HepG2 (cell line): Measurements from ENCODE around the gene PURB. TPM values are rescaled to one million over a fixed set of nuclear protein-coding genes. Genes with fewer than 3 reads are reported as not detected.

Experiments used
- AGO2 ChIP-seq: fragments of 200-400 bp; formaldehyde crosslinking; optimal IDR thresholded peaks from 2 replicates; pipeline ENCODE3; 2017; ENCODE audit warnings: mild to moderate bottlenecking, low read depth, low read length, moderate library complexity
- DR1 ChIP-seq: sonication (generic); formaldehyde crosslinking; IDR thresholded peaks from 2 replicates; pipeline ENCODE4 v1.8.0; 2021; ENCODE audit warnings: mild to moderate bottlenecking, missing genetic modification reagents, inconsistent platforms
- EED ChIP-seq: sonication (generic); formaldehyde crosslinking; IDR thresholded peaks from 2 replicates; pipeline ENCODE4 v1.5.0; 2020; ENCODE audit warnings: mild to moderate bottlenecking, missing genetic modification reagents
- KMT2A ChIP-seq: sonication (generic); formaldehyde crosslinking; IDR thresholded peaks from 2 replicates; pipeline ENCODE4 v1.4.0; 2020; ENCODE audit warnings: missing genetic modification reagents
- RBM39 ChIP-seq: fragments of 200-400 bp; formaldehyde crosslinking; IDR thresholded peaks from one replicate; pipeline ENCODE4 v1.6.1; 2018; ENCODE audit warnings: antibody characterized with exemption, mild to moderate bottlenecking, low read depth, low read length; ENCODE audit not compliant: poor library complexity, severe bottlenecking
- ZBTB38 ChIP-seq: sonication (generic); formaldehyde crosslinking; IDR thresholded peaks from 2 replicates; pipeline ENCODE4 v1.5.1; 2020; ENCODE audit warnings: mild to moderate bottlenecking, missing genetic modification reagents
- ZBTB42 ChIP-seq: sonication (generic); formaldehyde crosslinking; IDR thresholded peaks from 2 replicates; pipeline ENCODE4 v1.5.0; 2020; ENCODE audit warnings: mild to moderate bottlenecking, missing genetic modification reagents
- ZFY ChIP-seq: sonication (generic); formaldehyde crosslinking; IDR thresholded peaks from 2 replicates; pipeline ENCODE4 v1.4.0; 2020; ENCODE audit warnings: missing genetic modification reagents
- ZNF709 ChIP-seq: sonication (generic); formaldehyde crosslinking; IDR thresholded peaks from 2 replicates; pipeline ENCODE4 v1.5.0; 2020; ENCODE audit warnings: mild to moderate bottlenecking, missing genetic modification reagents
- polyA plus RNA-seq, 8 experiments: library from polyadenylated mRNA; depleted of rRNA in 3 of 8; stranded (reverse) in 7 of 8; unstranded in 1 of 8; fragments of >200 nt; fragmentation: Illumina TruSeq in 4 of 8; extraction: Trizol in 4 of 8; gene quantifications; 2 replicates each; pipeline versions ENCODE4 v1.2.1 to v1.2.3, GENCODE V29; 2011 to 2016; ENCODE audit warnings: low read depth in 4 of 8, missing spikeins in 1 of 8, mixed read lengths in 1 of 8; ENCODE audit not compliant: insufficient read depth in 1 of 8
- total RNA-seq, 5 experiments: library from RNA; depleted of rRNA; stranded (reverse); fragments of >200 nt; fragmentation: Illumina TruSeq; extraction: Trizol; gene quantifications; 2 replicates each; pipeline ENCODE4 v1.2.3, GENCODE V29; 2016; ENCODE audit warnings: low read depth in 1 of 5
- TF ChIP-seq, protein P1 (sequence below): sonication (generic); formaldehyde crosslinking; conservative IDR thresholded peaks from 2 replicates; pipeline ENCODE4 v1.8.0; 2022; ENCODE audit warnings: mild to moderate bottlenecking, moderate library complexity, missing genetic modification reagents
- TF ChIP-seq, protein P2 (sequence below): sonication (generic); formaldehyde crosslinking; IDR thresholded peaks from 2 replicates; pipeline ENCODE4 v1.5.1; 2020; ENCODE audit warnings: mild to moderate bottlenecking, missing genetic modification reagents, moderate library complexity

PURB gene
- total and polyA plus RNA-seq, 2 of the 13 experiments (the other 11 are each of a cell fraction or from before 2014, with no cell fraction given): 2.3 to 4.3 TPM

DNA sequence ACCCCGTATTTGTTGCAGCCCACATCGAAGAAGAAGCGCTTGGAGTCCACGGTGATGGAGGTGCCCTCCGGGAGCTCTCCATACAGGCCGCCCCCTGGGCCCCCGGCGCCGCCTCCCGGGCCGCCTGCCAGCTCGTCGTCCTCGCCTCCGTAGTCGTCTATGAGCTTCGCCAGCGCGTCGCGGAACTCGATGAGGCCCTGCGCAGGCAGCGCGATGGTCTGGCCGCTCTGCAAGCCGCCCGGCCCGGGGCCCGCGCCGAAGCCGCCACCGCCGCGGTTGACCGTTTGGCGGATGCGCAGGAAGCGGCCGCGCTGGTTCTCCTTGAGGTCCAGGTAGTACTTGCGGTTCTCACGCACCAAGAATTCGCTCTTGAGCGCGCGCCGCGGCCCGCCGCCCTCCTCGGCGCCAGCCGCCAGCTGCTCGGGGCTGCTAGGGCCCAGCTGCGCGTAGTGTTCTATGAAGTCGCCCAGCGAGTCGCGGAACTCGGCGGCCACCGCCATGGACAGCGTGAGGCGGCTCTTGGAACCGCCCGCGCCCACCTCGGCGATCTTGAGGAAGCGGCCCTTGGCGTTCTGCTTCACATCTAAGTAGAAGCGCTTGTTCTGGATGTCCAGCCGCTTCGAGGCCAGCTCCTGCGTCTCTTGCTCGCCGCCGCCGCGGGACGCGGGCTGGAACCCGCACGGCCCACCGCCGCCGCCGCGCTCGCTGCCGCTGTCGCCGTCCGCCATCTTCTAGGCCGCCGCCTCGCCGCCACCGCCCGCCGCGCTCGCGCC is 523 bp downstream of the PURB start (continued):
- TF ChIP-seq DR1 (CRISPR knock-in tag) (no peak), ZNF709 (CRISPR knock-in tag) (peak; percentile 30; the same call in 1 of the 2 replicates), RBM39 (peak; percentile 7), ZFY (peak; percentile 42), EED (0 out of 2 replicates have a peak, but pooled peaks have one; percentile 6), AGO2 (peak; percentile 77), KMT2A (peak; percentile 24; the same call in 1 of the 2 replicates), ZBTB38 (CRISPR knock-in tag) (no peak), ZBTB42 (CRISPR knock-in tag) (no peak)
- TF ChIP-seq, protein P1, sequence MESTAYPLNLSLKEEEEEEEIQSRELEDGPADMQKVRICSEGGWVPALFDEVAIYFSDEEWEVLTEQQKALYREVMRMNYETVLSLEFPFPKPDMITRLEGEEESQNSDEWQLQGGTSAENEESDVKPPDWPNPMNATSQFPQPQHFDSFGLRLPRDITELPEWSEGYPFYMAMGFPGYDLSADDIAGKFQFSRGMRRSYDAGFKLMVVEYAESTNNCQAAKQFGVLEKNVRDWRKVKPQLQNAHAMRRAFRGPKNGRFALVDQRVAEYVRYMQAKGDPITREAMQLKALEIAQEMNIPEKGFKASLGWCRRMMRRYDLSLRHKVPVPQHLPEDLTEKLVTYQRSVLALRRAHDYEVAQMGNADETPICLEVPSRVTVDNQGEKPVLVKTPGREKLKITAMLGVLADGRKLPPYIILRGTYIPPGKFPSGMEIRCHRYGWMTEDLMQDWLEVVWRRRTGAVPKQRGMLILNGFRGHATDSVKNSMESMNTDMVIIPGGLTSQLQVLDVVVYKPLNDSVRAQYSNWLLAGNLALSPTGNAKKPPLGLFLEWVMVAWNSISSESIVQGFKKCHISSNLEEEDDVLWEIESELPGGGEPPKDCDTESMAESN (CRISPR knock-in tag): peak; percentile 29; the same call in 1 of the 2 replicates
- TF ChIP-seq, protein P2, sequence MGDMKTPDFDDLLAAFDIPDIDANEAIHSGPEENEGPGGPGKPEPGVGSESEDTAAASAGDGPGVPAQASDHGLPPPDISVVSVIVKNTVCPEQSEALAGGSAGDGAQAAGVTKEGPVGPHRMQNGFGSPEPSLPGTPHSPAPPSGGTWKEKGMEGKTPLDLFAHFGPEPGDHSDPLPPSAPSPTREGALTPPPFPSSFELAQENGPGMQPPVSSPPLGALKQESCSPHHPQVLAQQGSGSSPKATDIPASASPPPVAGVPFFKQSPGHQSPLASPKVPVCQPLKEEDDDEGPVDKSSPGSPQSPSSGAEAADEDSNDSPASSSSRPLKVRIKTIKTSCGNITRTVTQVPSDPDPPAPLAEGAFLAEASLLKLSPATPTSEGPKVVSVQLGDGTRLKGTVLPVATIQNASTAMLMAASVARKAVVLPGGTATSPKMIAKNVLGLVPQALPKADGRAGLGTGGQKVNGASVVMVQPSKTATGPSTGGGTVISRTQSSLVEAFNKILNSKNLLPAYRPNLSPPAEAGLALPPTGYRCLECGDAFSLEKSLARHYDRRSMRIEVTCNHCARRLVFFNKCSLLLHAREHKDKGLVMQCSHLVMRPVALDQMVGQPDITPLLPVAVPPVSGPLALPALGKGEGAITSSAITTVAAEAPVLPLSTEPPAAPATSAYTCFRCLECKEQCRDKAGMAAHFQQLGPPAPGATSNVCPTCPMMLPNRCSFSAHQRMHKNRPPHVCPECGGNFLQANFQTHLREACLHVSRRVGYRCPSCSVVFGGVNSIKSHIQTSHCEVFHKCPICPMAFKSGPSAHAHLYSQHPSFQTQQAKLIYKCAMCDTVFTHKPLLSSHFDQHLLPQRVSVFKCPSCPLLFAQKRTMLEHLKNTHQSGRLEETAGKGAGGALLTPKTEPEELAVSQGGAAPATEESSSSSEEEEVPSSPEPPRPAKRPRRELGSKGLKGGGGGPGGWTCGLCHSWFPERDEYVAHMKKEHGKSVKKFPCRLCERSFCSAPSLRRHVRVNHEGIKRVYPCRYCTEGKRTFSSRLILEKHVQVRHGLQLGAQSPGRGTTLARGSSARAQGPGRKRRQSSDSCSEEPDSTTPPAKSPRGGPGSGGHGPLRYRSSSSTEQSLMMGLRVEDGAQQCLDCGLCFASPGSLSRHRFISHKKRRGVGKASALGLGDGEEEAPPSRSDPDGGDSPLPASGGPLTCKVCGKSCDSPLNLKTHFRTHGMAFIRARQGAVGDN: peak; percentile 24; the same call in 1 of the 2 replicates
